ENCODE measurements around the gene MTHFD1L. TPM values are rescaled to one million over a fixed set of nuclear protein-coding genes. Genes with fewer than 3 reads are reported as not detected.

Gene MTHFD1L
- total RNA-seq, 1 donor from 2014 or later: 74.5 TPM

GRCh38 chr6:150898399-150899170, 33.1 kb downstream of the MTHFD1L start:
- no peak for DNase-seq (ENCODE audit: low spot score)

- no peak for DNase-seq (ENCODE audit: low spot score)
Measured at GRCh38 chr6:150899231-150899630, 33.7 kb downstream of the MTHFD1L start.

- DNase-seq (ENCODE audit: low spot score): no peak
Measured at GRCh38 chr6:150900049-150900448, 34.5 kb downstream of the MTHFD1L start.

- DNase-seq (ENCODE audit: low spot score): no peak
Measured at GRCh38 chr6:150902142-150902776, 36.8 kb downstream of the MTHFD1L start.

DNA sequence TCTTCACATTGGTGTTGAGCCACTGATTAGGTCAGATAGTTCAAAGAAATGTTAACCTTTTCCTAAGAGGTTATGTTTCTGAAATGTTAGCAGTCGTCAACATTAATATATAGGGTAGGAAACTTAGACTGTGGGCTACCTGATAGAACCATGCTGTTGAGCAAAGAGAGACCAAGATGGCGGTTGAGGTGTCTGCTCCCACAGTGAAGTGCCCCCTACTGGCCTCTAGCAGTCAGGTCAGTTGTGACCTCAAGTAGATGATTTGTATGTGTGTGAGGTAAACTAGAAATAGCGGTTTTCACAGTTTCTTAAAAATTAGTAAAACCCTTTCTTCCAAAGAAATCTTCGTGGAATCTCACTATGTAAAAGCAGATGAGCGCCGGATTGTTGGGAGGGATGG, 40.3 kb downstream of the MTHFD1L start:
- DNase-seq (ENCODE audit: low spot score): no peak

DNA sequence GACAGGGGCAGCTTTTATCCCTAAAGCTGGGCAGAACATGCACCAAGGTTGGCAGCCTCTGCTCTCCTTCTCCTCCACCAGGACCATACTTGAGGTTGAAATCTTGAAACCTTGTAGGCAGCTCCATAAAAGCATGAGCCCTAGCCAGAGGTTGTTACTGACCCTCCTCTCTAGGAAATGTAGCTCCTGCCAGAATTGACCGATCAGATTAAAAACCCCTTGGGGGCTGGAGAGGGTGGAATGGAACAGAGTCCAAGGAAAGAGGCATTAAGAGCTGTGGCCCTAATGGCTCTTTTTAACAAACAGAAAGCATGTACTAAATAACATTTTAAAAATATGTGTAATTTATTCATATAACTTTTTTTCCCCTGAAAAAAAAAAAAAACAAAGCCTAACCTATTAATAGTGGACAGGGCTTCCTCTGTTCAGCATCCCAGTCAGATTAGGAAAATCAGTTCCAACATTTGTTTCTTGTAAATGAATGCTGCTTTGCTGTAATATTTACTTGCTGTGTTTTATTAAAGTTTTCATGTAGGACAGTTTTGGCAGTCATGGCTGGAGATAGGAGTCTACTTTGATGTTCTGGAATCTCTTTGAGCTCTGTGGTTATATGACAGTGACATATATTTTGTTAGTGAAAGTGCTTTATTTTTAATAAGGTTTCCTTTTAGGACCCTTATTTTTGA, 41.3 kb downstream of the MTHFD1L start:
- no peak for DNase-seq (ENCODE audit: low spot score)

- no peak for DNase-seq (ENCODE audit: low spot score)
Measured at GRCh38 chr6:150907383-150907782, 41.9 kb downstream of the MTHFD1L start.

GRCh38 chr6:150908901-150909300, 43.4 kb downstream of the MTHFD1L start:
- no peak for DNase-seq (ENCODE audit: low spot score)

GRCh38 chr6:150910561-150910960, 45.1 kb downstream of the MTHFD1L start:
- DNase-seq (ENCODE audit: low spot score): no peak

DNA sequence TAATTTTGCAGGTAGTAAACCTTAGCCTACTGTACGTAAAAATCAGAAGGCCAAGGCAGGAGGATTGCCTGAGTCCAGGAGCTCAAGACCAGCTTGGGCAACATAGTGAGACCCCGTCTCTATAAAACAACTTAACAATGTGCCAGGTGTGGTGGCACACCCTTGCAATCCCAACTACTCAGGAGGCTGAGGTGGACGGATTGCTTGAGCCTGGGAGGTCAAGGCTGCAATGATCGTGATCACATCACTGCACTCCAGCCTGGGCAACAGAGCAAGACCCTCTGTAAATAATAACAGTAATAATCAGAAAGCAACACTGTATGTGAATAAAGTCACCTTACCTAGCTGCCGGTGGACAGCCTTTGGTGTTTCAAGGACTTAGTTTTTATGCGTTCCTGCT, 48.9 kb downstream of the MTHFD1L start:
- no peak for DNase-seq (ENCODE audit: low spot score)

DNA sequence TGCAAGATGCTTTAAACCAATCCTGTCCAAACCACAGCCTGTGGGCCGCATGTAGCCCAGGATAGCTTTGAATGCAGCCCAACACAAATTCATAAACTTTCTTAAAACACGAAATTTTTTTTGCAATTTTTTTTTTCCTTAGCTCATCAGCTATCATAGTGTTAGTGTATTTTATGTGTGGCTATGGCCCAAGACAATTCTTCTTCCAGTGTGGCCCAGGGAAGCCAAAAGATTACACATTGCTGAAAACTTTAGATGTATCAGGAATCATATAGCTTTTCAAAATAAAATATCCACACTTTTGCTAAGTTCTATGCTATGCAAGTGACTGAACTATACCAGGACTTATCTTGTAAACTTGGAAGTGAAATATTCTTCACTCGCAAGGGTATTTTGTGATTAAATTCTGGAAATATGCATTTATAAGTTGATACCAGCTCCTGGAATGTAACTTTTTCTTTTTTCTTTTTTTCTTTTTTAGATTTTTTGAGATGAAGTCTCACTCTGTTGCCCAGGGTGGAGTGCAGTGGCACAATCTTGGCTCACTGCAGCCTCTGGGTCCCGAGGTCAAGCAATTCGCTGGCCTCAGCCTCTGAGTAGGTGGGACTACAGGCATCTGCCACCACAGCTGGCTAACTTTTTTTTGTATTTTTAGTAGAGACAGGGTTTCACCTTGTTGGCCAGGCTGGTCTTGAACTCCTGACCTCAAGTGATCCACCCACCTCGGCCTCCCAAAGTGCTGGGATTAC, 49.8 kb downstream of the MTHFD1L start:
- no peak for DNase-seq (ENCODE audit: low spot score)

DNA sequence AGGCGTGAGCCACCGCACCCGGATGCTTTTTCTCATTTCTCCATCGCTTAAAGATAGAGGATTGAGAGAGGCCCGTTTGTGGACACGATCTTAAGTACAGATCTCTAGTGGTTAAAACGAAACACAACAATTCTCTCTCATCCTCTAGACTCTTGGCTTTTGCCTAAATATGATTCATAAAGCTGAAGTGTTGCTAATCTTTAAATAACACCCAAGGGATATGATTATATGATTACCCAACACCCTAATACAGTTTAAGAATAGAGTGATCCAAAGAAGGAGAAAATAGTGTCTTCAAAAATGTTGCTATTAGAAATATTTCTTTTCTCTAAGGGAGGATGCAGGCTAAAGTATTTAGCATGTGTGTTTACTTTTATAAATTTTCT, 50.4 kb downstream of the MTHFD1L start:
- no peak for DNase-seq (ENCODE audit: low spot score)

DNA sequence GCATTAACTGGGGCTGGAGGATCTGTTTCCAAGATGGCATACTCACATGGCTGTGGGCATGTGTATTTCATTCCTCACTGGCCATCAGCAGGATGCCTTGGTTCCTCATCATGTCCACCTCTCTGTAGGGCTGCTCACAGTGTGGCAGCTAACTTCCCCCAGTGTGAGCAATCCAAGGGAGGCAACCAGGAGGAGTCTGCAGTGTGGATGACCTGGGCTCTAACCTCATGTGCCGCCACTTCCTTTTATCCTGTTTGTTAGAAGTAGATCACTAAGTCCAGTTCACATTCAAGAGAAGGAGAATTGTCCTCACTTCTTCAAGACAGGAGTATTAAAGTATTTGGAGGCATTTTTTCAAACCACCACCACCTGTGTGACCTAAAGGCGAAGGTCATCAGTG, 54.4 kb downstream of the MTHFD1L start:
- no peak for DNase-seq (ENCODE audit: low spot score)

DNA sequence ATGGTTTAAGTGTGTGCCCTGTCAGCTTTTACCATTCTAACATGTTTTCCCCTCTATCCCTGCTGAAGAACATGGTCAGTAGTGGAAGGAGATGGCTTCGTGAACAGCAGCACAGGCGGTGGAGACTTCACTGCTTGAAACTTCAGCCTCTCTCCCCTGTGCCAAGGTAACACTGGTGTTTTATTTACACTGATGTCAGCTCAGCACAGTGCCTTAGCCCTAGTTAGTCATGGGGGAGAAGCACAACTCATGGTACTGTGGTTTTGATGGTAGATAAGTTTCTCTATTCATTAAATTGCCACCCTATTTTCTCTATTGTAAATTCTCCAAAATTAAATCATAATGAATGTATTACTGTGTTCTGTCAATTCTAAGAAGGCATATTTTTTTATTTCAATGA, 56.6 kb downstream of the MTHFD1L start:
- DNase-seq (ENCODE audit: low spot score): no peak

DNA sequence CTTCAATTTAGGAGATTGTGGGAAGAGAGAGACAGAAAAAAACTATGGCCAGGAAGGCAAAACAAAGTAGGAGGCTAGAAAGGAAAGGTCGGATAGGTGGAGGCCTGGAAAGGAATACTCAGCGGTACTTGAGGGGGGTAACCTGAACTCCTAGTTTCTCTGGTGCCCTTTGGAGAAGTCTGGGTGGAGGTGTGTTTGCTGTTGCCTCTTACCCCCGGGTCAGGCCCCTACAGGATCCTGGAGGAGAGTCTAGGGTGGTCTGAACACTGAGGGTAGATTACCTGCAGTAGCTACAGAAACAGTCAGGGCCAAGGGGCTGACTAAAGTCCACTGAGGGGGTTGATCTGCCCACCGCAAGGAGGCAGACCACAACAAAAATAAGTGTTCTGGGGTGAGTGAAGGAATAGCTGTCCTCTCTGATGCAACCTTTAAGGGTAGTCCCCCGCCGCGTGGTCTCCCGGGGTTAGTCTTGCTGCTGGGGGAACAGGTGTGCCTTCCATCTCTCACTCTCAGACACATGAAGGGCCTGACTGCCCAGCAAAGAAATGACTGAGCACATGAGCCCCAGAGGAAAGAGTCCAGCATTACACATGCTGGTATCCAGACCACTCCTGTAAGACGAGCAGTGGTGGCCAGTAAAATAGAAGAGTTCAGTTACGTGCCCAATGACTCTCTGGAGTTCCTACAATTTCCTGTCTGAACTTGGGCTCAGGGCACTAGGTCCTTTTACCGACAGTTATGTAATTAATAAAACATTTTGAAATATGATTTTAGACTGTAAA, 59.5 kb downstream of the MTHFD1L start:
- no peak for DNase-seq (ENCODE audit: low spot score)

DNA sequence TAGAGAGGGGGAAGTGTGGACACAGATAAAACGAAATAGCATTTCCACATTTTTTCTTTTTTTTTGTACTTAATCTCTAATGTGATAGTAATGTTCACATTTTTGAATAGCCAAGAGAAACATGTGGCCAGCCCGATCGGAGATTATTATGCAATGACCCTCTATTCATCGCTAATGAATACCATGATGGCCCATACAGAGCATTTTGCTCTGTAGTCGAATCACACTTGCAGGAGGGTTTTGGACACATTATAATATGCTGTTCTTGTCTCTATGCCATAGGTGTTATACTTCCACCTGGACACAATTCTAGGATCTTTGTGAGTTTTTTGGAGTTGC, 60.1 kb downstream of the MTHFD1L start:
- DNase-seq (ENCODE audit: low spot score): peak; percentile 12

GRCh38 chr6:150925976-150926375, 60.5 kb downstream of the MTHFD1L start:
- DNase-seq (ENCODE audit: low spot score): no peak

- DNase-seq (ENCODE audit: low spot score): peak; percentile 15
Measured at GRCh38 chr6:150928882-150929281, 63.4 kb downstream of the MTHFD1L start.

DNA sequence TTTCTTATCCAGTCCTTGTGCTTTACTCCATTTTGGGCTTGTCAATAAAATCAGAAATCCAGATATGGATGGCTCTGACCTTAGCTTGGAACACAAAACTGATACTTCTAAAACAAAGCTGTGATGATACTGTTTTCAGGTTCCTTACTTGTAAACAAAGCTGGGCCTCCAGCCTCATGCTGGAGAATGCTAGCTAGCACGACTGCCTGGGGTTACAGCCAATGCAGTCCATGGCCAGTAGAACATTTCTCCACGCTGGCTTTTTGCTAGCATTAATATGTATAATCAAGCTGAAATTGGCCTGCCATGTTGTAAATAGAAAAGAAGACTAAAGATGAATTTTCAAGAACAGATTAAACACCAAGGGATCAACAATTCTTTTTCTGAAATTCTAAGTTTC, 63.9 kb downstream of the MTHFD1L start:
- no peak for DNase-seq (ENCODE audit: low spot score)

GRCh38 chr6:150930841-150931240, 65.3 kb downstream of the MTHFD1L start:
- DNase-seq (ENCODE audit: low spot score): no peak

- no peak for DNase-seq (ENCODE audit: low spot score)
Measured at GRCh38 chr6:150931405-150931804, 65.9 kb downstream of the MTHFD1L start.

DNA sequence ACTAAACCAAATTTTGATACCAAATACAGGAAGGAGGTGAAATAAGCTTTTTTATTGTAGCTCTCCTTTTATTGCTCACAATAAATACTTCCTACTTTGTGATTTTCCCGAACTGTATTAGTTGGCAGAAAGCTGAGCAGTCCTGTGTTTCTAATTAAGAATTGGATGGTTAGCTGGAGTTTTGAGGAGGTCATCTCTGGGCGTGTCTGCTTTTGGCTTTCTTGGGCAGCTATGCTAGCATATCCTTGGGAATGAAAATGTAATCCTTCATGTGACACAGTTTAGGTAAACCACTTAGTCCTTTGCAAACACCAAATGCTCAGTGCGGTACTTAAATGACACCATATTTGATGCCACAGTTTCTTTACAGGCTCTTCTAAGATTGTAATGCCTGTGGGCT, 67.5 kb downstream of the MTHFD1L start:
- DNase-seq (ENCODE audit: low spot score): no peak
